NB4 (cell line): ENCODE measurements around the gene SRGN.

Experiments used
- CTCF ChIP-seq: IDR thresholded peaks from one replicate; pipeline ENCODE4 v1.5.1; 2012; ENCODE audit warnings: low read depth, low read length
- MAX ChIP-seq: IDR thresholded peaks from 2 replicates; pipeline ENCODE4 v1.6.1; 2011; ENCODE audit warnings: low read depth, low read length
- MYC ChIP-seq: IDR thresholded peaks from 2 replicates; pipeline ENCODE4 v1.6.1; 2011; ENCODE audit warnings: low read depth, low read length
- POLR2A ChIP-seq: IDR thresholded peaks from 2 replicates; pipeline ENCODE4 v1.6.1; 2011; ENCODE audit warnings: mild to moderate bottlenecking; ENCODE audit not compliant: insufficient read length; ENCODE audit errors: extremely low read depth

- TF ChIP-seq CTCF (no peak), POLR2A (no peak), MAX (no peak), MYC (no peak)
Measured at GRCh38 chr10:69070951-69071350, 17.0 kb upstream of the SRGN start.
